ENCODE data around the gene RABL6. TPM values are rescaled to one million over a fixed set of nuclear protein-coding genes. Genes with fewer than 3 reads are reported as not detected.
"Not testable (repeated sequence)": the region's sequence is repeated elsewhere in the genome, so short reads cannot be mapped to it uniquely, and the experiment has no call there.

RABL6 gene
- total RNA-seq, 1 donor from 2014 or later: 73.0 TPM

- intact Hi-C loops (cut with micrococcal nuclease): no loop called here
- DNase-seq (peak; percentile 22), ATAC-seq (no peak)
These were observed 53.5 kb downstream of the RABL6 start for GRCh38 chr9:136860933-136861873.

DNA sequence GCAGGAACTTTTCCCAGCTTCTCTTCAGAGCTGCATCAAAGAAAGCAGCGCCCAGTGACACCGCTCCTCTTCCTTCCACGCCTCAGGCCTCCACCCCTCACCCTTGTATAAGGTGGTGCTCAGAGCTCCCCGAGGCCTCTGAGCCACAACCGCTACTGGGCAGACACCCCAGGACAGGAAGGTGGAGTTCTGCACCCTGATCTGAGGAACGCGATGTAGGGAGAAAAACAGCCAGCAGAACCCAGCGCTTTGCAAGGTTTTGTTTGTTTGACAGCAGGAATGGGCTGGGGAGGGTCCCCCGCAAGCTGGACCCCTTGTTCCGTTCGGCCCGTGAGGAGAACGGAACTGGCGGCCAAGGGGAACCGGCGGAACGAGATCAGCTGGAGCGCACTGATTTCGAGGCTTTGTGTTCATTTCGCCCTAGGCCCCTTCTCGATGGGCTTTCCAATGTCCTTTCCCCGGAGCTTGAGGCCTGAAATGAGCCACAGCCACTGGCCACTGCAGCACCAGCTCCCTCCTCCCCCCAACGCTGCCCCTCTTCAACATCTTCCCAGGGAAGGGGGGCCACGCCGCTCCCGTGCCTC lies 54.2 kb downstream of the RABL6 start:
- intact Hi-C loops (cut with micrococcal nuclease): no loop called here
- DNase-seq (no peak), ATAC-seq (no peak)

DNA sequence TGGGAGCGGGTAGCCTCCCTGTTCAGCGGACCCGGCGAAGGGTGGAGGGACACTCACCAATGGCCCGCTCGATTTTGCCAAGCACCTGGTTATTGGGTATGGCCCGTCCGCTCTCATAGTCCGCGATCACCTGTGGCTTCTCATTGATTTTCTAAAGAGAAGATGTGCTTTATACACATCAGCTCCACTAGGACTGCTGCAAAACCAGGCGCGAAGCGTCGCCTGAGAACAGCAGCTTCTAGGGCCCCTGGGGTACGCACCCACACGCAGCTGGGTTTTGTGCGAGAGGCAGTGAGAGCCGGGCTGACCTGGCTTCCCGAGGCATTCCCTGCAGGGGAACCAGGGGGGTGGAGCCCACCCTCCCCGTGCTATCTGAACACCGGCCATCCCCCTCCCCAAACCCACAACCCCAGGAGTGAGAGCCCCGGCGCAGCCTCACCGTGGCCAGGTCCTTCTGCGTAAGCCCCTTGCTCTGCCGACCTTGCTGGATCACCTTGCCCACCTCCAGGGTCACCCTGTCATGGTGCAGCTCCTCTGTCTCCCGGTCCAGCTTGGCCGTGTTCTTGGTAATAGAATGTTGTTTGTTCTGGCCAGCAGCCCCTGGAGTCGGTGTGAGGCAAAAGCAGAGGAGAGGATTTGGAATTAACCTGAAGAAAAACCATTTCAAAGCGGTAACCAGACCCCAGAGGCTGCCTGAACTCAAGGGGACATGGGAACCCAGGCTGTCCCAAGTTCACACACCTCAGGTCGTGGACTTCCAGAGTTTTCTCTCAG lies 55.3 kb downstream of the RABL6 start:
- ATAC-seq (no peak), DNase-seq (peak; percentile 23)
- intact Hi-C loops (cut with micrococcal nuclease): no loop called here

DNA sequence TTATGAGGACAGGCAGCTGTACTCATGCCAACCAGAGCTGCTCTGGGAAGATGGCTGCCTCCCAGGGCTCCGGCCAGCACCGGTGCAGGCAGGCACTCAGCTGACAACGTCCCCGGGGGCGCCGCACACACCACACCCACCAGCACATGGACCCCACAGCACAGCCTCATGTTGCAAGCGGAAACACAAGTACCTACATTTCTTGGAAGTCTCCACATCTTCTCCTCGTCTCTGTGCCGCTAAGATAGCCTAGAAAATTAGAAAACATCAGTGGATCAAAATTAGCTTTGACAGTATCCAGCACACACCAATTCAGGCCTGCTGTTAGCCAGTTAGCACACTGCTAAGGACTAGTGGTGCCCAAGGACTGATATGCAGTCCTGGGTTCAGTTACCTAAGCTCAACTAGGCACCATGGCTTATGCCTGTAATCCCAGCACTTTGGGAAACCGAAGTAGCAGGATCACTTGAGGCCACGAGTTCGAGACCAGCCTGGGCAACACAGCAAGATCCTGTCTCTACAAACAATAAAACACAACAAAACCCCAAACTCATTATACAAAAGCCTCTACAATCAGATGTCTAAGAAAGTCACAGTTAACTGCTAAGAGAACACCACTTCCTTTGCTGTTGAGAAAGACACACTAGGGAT lies 56.0 kb downstream of the RABL6 start:
- DNase-seq (no peak), ATAC-seq (no peak)
- intact Hi-C loops (cut with micrococcal nuclease): no loop called here

GRCh38 chr9:136865041-136865767 lies 57.5 kb downstream of the RABL6 start:
- DNase-seq (no peak), ATAC-seq (peak; percentile 1)
- intact Hi-C loops (cut with micrococcal nuclease): no loop called here

- ATAC-seq (peak; percentile 31), DNase-seq (peak; percentile 48)
- intact Hi-C loops (cut with micrococcal nuclease): no loop called here
These were observed 58.0 kb downstream of the RABL6 start for GRCh38 chr9:136865768-136866103.

GRCh38 chr9:136866898-136867421 lies 59.2 kb downstream of the RABL6 start:
- ATAC-seq; DNase-seq; intact Hi-C loops (cut with micrococcal nuclease): not testable (repeated sequence)

- intact Hi-C loops (cut with micrococcal nuclease): no loop called here
- peak; percentile 20 for DNase-seq
- ATAC-seq: no peak
These were observed 59.7 kb downstream of the RABL6 start for GRCh38 chr9:136867480-136867879.

DNA sequence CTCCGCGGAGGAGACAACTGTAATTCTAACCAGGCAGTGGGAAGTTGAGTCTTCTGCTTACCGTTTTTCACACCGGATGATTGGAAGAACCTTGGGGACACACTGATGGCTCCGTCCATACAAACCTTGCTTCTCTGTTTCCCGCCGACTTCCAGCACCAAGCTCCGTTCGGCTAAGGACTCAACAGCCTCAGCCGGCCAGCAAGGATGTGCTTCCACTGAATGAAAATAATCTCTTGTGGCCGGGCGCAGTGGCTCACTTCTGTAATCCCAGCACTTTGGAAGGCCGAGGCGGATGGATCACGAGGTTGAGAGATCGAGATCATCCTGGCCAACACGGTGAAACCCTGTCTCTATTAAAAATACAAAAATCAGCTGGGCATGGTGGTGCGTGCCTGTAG lies 60.2 kb downstream of the RABL6 start:
- intact Hi-C loops (cut with micrococcal nuclease): no loop called here
- no peak for ATAC-seq
- no peak for DNase-seq

DNA sequence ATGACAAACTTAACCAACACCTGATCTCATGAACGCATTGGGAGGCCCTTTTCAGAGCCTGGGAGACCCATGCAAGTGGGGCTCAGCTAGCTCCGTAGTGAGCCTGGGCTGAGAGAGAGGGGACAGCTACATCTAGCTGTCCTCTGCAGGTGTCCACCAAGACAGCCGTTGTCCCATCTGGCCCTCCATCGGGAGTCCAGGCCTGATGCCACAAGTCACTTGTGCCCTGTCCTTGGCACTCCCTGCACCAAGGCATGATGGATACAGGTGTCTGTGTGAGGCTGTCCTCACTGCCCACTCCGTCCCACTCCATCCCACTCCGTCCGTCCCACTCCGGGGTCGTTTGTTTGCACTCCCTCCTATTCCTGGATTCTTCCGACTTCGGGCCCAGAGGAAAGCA lies 60.9 kb downstream of the RABL6 start:
- intact Hi-C loops (cut with micrococcal nuclease): no loop called here
- ATAC-seq (no peak), DNase-seq (no peak)

GRCh38 chr9:136869611-136870010 lies 61.9 kb downstream of the RABL6 start:
- DNase-seq; intact Hi-C loops (cut with micrococcal nuclease); ATAC-seq: not testable (repeated sequence)

DNA sequence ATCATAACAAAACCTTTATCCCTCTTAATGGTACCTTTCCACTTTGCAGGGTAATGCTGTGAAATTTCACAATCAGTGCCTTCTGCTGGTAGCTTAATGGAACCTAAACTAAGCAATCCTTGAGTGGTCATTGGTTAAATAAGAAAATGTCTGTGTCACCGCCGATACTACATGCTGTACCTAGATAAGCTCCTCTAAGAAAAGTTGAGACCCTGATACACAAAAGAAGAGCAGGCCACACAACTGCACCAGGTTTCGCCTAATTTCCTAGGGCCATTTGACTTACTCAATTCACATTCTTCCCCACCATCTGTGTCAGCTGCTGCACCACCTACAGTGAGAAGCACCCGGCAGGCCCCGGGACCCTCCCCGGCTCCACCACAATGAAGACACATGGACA lies 67.4 kb downstream of the RABL6 start:
- no peak for ATAC-seq
- intact Hi-C loops (cut with micrococcal nuclease): no loop called here
- no peak for DNase-seq

DNA sequence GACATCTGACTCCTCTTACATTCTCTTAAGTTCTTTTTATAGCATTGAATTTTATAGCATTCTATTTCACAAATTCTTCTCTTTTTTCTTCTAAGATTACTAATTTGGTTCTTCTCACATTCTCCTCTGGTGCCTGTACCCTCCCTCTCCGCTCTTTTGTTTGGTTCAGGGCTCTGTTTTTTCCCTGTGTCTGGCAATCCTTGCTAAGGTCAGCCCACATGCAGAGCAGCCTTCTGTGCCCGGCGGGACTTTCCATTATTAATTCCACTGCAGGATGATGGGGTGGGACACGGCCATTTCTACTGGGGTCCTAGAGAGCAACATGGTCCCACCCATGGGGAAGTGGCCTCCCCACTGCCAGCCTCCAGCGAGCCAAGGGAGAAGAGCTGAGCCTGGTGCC lies 68.7 kb downstream of the RABL6 start:
- DNase-seq: no peak
- no peak for ATAC-seq
- intact Hi-C loops (cut with micrococcal nuclease): no loop called here

GRCh38 chr9:136880651-136881050 lies 72.9 kb downstream of the RABL6 start:
- ATAC-seq (no peak), DNase-seq (no peak)
- intact Hi-C loops (cut with micrococcal nuclease): no loop called here

DNA sequence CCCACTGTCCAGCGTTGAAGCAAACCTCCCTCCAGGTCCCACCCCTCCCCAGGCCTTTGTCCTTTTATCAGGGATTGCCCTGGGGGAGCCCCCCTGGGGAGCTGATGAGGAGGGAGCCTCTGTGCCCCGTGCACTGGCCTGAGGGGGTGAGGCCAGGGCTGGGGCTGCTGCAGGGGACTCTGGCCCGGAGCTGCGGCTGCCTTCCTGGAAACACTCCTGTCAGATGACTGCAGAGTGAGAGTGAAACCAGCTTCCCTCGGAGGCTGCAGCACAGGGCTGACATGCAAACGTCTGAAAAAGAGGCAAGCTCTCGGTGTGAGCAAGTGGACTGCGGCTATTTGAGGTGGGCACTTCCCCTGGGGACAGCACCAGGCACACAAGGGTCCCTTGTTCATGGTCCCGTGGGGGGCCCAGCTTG lies 74.0 kb downstream of the RABL6 start:
- ATAC-seq (peak; percentile 43), DNase-seq (no peak)
- intact Hi-C loops (cut with micrococcal nuclease): no loop called here

GRCh38 chr9:136882109-136882946 lies 74.6 kb downstream of the RABL6 start:
- ATAC-seq: no peak
- peak; percentile 58 for DNase-seq
- intact Hi-C loops (cut with micrococcal nuclease): no loop called here

DNA sequence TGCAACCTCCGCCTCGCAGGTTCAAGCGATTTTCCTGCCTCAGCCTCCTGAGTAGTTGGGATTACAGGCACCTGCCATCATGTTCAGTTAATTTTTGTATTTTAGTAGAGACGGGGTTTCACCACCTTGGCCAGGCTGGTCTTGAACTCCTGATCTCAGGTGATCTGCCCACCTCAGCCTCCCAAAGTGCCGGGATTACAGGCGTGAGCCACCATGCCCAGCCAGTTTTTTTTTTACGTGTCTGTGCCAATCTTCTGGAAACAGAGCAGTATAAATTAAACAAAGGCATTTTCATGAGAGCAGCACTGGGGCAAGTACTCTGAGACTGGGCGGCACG lies 75.2 kb downstream of the RABL6 start:
- intact Hi-C loops (cut with micrococcal nuclease); ATAC-seq; DNase-seq: not testable (repeated sequence)

- DNase-seq; ATAC-seq; intact Hi-C loops (cut with micrococcal nuclease): not testable (repeated sequence)
These were observed 75.9 kb downstream of the RABL6 start for GRCh38 chr9:136883670-136884069.
